Measurements from ENCODE around the gene ZNF428.

DNA sequence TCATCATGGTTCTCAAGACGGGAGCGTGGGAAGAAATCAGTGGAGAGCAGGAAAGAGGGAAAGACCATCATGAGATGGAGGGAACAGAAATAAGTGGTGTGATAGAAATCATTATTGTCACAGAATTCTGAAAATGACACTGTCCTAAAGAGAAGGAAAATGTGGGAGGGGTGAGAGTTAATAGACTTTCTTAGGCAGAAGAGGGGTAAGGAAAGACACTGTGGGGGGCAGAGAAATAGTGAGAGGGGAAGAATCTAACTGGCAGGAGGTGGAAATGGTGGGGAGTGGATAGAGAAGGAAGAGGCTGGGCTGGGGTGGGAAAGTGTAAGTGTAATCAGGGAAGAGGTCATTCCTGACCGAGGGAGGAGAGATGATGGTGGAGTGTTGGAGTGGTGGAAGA lies 40.6 kb downstream of the ZNF428 start:
- TF ChIP-seq, protein P1, sequence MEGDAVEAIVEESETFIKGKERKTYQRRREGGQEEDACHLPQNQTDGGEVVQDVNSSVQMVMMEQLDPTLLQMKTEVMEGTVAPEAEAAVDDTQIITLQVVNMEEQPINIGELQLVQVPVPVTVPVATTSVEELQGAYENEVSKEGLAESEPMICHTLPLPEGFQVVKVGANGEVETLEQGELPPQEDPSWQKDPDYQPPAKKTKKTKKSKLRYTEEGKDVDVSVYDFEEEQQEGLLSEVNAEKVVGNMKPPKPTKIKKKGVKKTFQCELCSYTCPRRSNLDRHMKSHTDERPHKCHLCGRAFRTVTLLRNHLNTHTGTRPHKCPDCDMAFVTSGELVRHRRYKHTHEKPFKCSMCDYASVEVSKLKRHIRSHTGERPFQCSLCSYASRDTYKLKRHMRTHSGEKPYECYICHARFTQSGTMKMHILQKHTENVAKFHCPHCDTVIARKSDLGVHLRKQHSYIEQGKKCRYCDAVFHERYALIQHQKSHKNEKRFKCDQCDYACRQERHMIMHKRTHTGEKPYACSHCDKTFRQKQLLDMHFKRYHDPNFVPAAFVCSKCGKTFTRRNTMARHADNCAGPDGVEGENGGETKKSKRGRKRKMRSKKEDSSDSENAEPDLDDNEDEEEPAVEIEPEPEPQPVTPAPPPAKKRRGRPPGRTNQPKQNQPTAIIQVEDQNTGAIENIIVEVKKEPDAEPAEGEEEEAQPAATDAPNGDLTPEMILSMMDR (IDR thresholded peaks at IDR 0.05; ENCODE audit: low read depth, low read length, poor library complexity, severe bottlenecking) = no peak
- TF ChIP-seq EZH2phosphoT487 (IDR thresholded peaks at IDR 0.05; ENCODE audit: borderline replicate concordance, low read length) = no peak
